Heart right ventricle (tissue), 16 donors: Measurements from ENCODE around the gene C5. TPM values are rescaled to one million over a fixed set of nuclear protein-coding genes. Genes with fewer than 3 reads are reported as not detected.

ENCODE experiments used
- ATAC-seq, 8 donors: fragments of 200-7000 bp; cut with Tn5 transposase; one replicate each; pipeline ENCODE4 v1.9.1; 2020; ENCODE audit warnings: mild to moderate bottlenecking in 8 of 8, moderate library complexity in 8 of 8, moderate number of reproducible peaks in 1 of 8
- DNase-seq, 2 donors: peaks; one replicate each; pipeline ENCODE4 v3.0.0-alpha.2; 2020
- H3K27ac ChIP-seq, 10 donors: fragments of 200-600 bp; sonication (generic) in 2 of 10; one replicate each; pipeline versions ENCODE4 v1.5.0 to v1.8.0; 2020 to 2022; ENCODE audit warnings: mild to moderate bottlenecking in 3 of 10
- H3K27me3 ChIP-seq, 7 donors: fragments of 200-600 bp; one replicate each; pipeline ENCODE4 v1.8.0; 2021 to 2022; ENCODE audit warnings: mild to moderate bottlenecking in 2 of 7
- H3K36me3 ChIP-seq, 9 donors: fragments of 200-600 bp; sonication (generic) in 1 of 9; one replicate each; pipeline versions ENCODE4 v1.5.0 to v1.8.0; 2020 to 2022; ENCODE audit warnings: mild to moderate bottlenecking in 2 of 9
- H3K4me1 ChIP-seq, 9 donors: fragments of 200-600 bp; sonication (generic) in 1 of 9; one replicate each; pipeline versions ENCODE4 v1.5.0 to v1.8.0; 2020 to 2022; ENCODE audit warnings: mild to moderate bottlenecking in 4 of 9
- H3K4me3 ChIP-seq, 10 donors: fragments of 200-600 bp; sonication (generic) in 2 of 10; one replicate each; pipeline versions ENCODE4 v1.5.0 to v1.8.0; 2020 to 2022; ENCODE audit warnings: mild to moderate bottlenecking in 7 of 10, moderate library complexity in 2 of 10
- H3K9me3 ChIP-seq, 11 donors: fragments of 200-600 bp in 10 of 11; sonication (generic) in 2 of 11; one replicate each; pipeline versions ENCODE4 v1.5.0 to v1.8.0; 2013 to 2022; ENCODE audit warnings: mild to moderate bottlenecking in 2 of 11, control low read depth in 1 of 11, moderate library complexity in 1 of 11
- CTCF ChIP-seq, 9 donors: fragments of 200-600 bp; sonication (generic) in 2 of 9; IDR thresholded peaks; one replicate each; pipeline versions ENCODE4 v1.5.0 to v1.8.0; 2021 to 2022; ENCODE audit warnings: antibody characterized with exemption in 9 of 9, mild to moderate bottlenecking in 5 of 9, moderate library complexity in 1 of 9
- WGBS, 2 donors: extraction: QIAGEN DNeasy Blood & Tissue Kit; methylation state at CpG; one replicate each; pipeline ENCODE4 v1.1.7; 2013; ENCODE audit warnings: inconsistent platforms in 1 of 2; 5-methylcytosine and 5-hydroxymethylcytosine counted together
- intact Hi-C, 10 donors: fragments of 100-400 bp; cut with DNase I; formaldehyde crosslinking; loops; one replicate each; pipeline versions ENCODE4 v1.11.1 to v1.14.2; 2022
- polyA plus RNA-seq, 2 donors: library from polyadenylated mRNA; stranded (reverse); fragments of 200-250 nt; gene quantifications; one replicate each; pipeline ENCODE4 v1.2.3, GENCODE V29; 2013
- total RNA-seq, 10 donors: library from RNA; stranded (reverse); fragmentation: NEBNext Ultra II Directional in 3 of 10; extraction: Animal tissue kit (Norgen Biotek cat#: 25700) in 3 of 10; gene quantifications; one replicate each; pipeline versions ENCODE4 v1.2.1 to v1.2.4, GENCODE V29; 2021 to 2023
- donor health status: Arrhythmogenic right ventricular cardiomyopathy.
- donor health status: ischemic (EF 13 %, LVEDD 7.1; RV severe dilation, severe dysfunction).
- donor health status: healthy with polysubstance abuse.
- donor health status: DM: no; HTN: yes; CAD: no.
- donor health status: DM: no; HTN: no; CAD: no.
- donor health status: ischemic (EF 25% LVEDD 6.9; RV normal size, moderate dysfunction).
- donor health status: ischemic (EF 25% LVEDD 5.7; RV mildly dilated, moderate dysfunction).
- donor health status: healthy.
- donor health status: DM: yes; HTN: yes; CAD: no.
- donor health status: Ischemic cardiomyopathy.
- donor health status: ischemic (EF 35%, LVEDD 5.7; RV mildly dilated, moderate dysfunction).
- donor health status: nonischemic (EF 11% LVEDD 7.7; RV severe dilation, severe dysfunction).
- donor health status: DM: yes; HTN: yes; CAD: no.
- donor health status: PGD.
- donor health status: ischemic (EF 29% LVEDD 5.4; RV normal size, mild dysfunction).
- donor health status: nonischemic (EF 23%, LVEDD 6.1; RV moderate dilation, normal function).

The C5 gene
- total and polyA plus RNA-seq, 12 donors = 0.35 to 1.5 (median 0.50) TPM

- DNase-seq (no peak), ATAC-seq (no peak)
- Histone ChIP-seq H3K36me3 (no peaks in the 10 kb centered on the region), H3K27ac (no peak overlapping the region), H3K4me1 (no peaks in the 10 kb centered on the region), H3K27me3 (no peaks in the 10 kb centered on the region), H3K4me3 (no peak overlapping the region), H3K9me3 (no peaks in the 10 kb centered on the region)
- WGBS, 2 donors = 89 to 94% methylated on average over 7 of the region's 7 CpGs
- intact Hi-C loops = no loop called here
- no peak for TF ChIP-seq CTCF (IDR thresholded peaks at IDR 0.05)
These were observed 52.6 kb downstream of the C5 start for GRCh38 chr9:120997502-120997901.

DNA sequence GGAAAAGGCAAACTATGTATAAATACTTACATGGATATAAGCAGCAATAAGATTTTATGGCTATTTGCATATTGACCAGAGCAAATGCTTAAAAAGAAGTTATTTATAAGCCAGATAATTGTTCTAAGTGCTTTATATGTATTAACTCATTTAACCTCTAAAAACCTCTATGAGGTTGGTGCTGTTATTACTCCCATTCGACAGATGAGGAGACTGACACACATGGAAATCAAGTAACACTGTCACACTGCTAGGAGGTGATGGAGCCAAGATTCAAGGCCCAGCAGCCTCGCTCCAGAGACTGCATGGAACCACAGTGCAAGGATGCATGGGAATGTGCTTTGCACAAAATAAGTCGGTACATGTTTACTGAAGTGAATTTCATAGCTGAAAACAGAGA, 53.7 kb downstream of the C5 start:
- 74 to 78% methylated on average over 3 of the region's 3 CpGs for WGBS, 2 donors
- no peak for DNase-seq
- TF ChIP-seq CTCF (IDR thresholded peaks at IDR 0.05) = no peak
- H3K27me3 ChIP-seq = no peaks in the 10 kb centered on the region
- no peaks in the 10 kb centered on the region for H3K4me1 ChIP-seq
- H3K9me3 ChIP-seq = no peaks in the 10 kb centered on the region
- no peak for ATAC-seq
- H3K36me3 ChIP-seq = no peaks in the 10 kb centered on the region
- intact Hi-C loops = no loop called here
- no peak overlapping the region for H3K4me3 ChIP-seq
- no peak overlapping the region for H3K27ac ChIP-seq

DNA sequence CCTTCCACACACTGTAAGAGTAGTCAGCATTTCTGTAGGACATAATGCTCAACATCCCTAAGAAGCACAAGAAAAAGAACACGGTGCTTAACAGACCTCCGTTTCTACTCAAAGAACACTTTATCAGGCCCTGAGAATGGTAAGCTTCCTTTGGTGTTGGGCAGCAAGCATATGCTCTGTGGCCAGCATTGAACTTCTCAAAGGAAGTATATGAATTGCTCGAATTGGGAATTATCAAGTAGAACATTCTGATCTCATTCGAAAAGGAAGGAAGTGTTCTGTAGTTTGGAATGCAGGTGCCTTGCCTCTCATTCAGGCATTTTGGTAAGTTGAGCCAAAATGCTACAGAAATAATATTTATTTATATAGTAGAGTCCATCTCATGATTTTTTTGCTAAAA, 61.0 kb downstream of the C5 start:
- Histone ChIP-seq H3K36me3 (no peaks in the 10 kb centered on the region), H3K27me3 (no peaks in the 10 kb centered on the region), H3K4me3 (no peak overlapping the region), H3K9me3 (no peaks in the 10 kb centered on the region), H3K4me1 (peaks cover 0 to 6% (median 0%) of the 10 kb centered on the region in 9 donors), H3K27ac (no peak overlapping the region)
- intact Hi-C loops = loop anchor here in 7 of 10 donors (5.0 to 10.0 kb wide), 5 partner anchors 68 to 416 kb away; partner anchors contain the start of gene CNTRL (in 1 of the 7)
- DNase-seq (no peak), ATAC-seq (peak in 1 of 8 donors; percentile 65)
- WGBS, 2 donors = 61 to 65% methylated on average over 4 of the region's 4 CpGs
- TF ChIP-seq CTCF (IDR thresholded peaks at IDR 0.05) = no peak

DNA sequence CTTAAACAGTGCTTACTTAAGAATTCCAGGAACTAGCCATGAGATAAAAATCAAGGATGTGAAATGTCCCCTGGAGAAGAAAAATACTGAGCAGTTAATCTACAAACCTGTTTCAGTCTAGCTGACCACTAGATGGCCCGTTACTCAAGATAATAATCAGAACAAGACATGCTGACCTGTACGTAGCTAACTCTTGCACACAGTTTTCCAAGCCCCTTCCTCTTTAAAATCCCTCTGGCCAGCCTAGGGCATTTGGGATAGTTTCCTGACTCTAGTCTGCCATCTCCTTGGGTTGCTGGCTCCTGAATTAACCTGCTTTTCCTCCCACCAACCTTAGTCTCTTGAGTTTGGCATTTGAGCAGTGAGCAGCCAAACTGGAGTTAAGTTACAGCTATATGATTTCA, 64.3 kb downstream of the C5 start:
- no peaks in the 10 kb centered on the region for H3K27me3 ChIP-seq
- DNase-seq (peak in 1 of 2 donors; percentile 11), ATAC-seq (peak in 5 of 8 donors; percentile 56 to 77 (median 75))
- intact Hi-C loops = loop anchor here in 8 of 10 donors (2.0 to 10.0 kb wide), 6 partner anchors 71 to 419 kb away; partner anchors contain the start of gene CNTRL (in 1 of the 8)
- H3K4me3 ChIP-seq = no peak overlapping the region
- H3K36me3 ChIP-seq = no peaks in the 10 kb centered on the region
- H3K27ac ChIP-seq = no peak overlapping the region
- TF ChIP-seq CTCF (IDR thresholded peaks at IDR 0.05) = peak in 8 of 9 donors; percentile 33 to 62 (median 49)
- H3K4me1 ChIP-seq = peaks cover 0 to 6% (median 0%) of the 10 kb centered on the region in 9 donors
- no peaks in the 10 kb centered on the region for H3K9me3 ChIP-seq
- WGBS, 2 donors = 9 to 11% methylated on average over 2 of the region's 2 CpGs
